Parathyroid adenoma (tissue), 2 donors: ENCODE data around the gene CCDC122.
A peak's percentile ranks its signal among the peaks of the same experiment; 100 is the strongest.

ENCODE experiments used
- H2AFZ ChIP-seq: fragments of 300-600 bp; sonication (generic); one replicate; pipeline ENCODE4 v1.7.0; 2017; ENCODE audit warnings: antibody characterized with exemption, mild to moderate bottlenecking
- H3K27ac ChIP-seq: fragments of 300-600 bp; sonication (generic); one replicate; pipeline ENCODE4 v1.7.0; 2017
- H3K27me3 ChIP-seq: fragments of 300-600 bp; sonication (generic); one replicate; pipeline ENCODE4 v1.7.0; 2017; ENCODE audit warnings: low read length; ENCODE audit not compliant: control insufficient read depth, insufficient read depth
- H3K36me3 ChIP-seq: fragments of 300-600 bp; sonication (generic); one replicate; pipeline ENCODE4 v1.7.0; 2017; ENCODE audit warnings: low read length; ENCODE audit not compliant: control insufficient read depth, insufficient read depth
- H3K4me1 ChIP-seq: fragments of 300-600 bp; sonication (generic); one replicate; pipeline ENCODE4 v1.7.0; 2017; ENCODE audit warnings: control low read depth
- H3K4me2 ChIP-seq: fragments of 300-600 bp; sonication (generic); one replicate; pipeline ENCODE4 v1.7.0; 2017; ENCODE audit warnings: low read length
- H3K4me3 ChIP-seq: fragments of 300-600 bp; sonication (generic); one replicate; pipeline ENCODE4 v1.7.0; 2017; ENCODE audit warnings: low read depth, low read length
- H3K79me2 ChIP-seq: fragments of 300-600 bp; sonication (generic); one replicate; pipeline ENCODE4 v1.7.0; 2017; ENCODE audit warnings: control low read depth
- H3K9ac ChIP-seq: fragments of 300-600 bp; sonication (generic); one replicate; pipeline ENCODE4 v1.7.0; 2017; ENCODE audit warnings: mild to moderate bottlenecking
- H3K9me3 ChIP-seq: fragments of 300-600 bp; sonication (generic); one replicate; pipeline ENCODE4 v1.7.0; 2017; ENCODE audit warnings: low read length; ENCODE audit not compliant: control insufficient read depth
- CTCF ChIP-seq: fragments of 300-600 bp; sonication (generic); IDR thresholded peaks from one replicate; pipeline ENCODE4 v1.7.0; 2017; ENCODE audit warnings: antibody characterized with exemption, mild to moderate bottlenecking
- donor health status: primary hyperparathyroidism.

The CCDC122 gene

GRCh38 chr13:43884222-43884621, 4.7 kb upstream of the CCDC122 start:
- Histone ChIP-seq H3K4me2 (no peak overlapping the region), H3K79me2 (no peaks in the 10 kb centered on the region)
- TF ChIP-seq CTCF, result no peak

GRCh38 chr13:43883631-43884030, 4.1 kb upstream of the CCDC122 start:
- H3K4me1 ChIP-seq, result peaks cover under 1% of the 10 kb centered on the region

More at GRCh38 chr13:43884222-43884621, 4.7 kb upstream of the CCDC122 start:
- H3K36me3 ChIP-seq, result no peaks in the 10 kb centered on the region
- no peak overlapping the region for H3K27ac ChIP-seq
- no peaks in the 10 kb centered on the region for H3K27me3 ChIP-seq
- H3K4me1 ChIP-seq, result no peaks in the 10 kb centered on the region
- H2AFZ ChIP-seq, result no peak overlapping the region
- H3K9me3 ChIP-seq, result no peaks in the 10 kb centered on the region
- H3K9ac ChIP-seq, result no peak overlapping the region
- no peak overlapping the region for H3K4me3 ChIP-seq

GRCh38 chr13:43881580-43881979, 2.0 kb upstream of the CCDC122 start:
- no peaks in the 10 kb centered on the region for H3K79me2 ChIP-seq
- H3K4me3 ChIP-seq, result no peak overlapping the region
- no peak overlapping the region for H3K4me2 ChIP-seq
- H2AFZ ChIP-seq, result no peak overlapping the region
- no peaks in the 10 kb centered on the region for H3K36me3 ChIP-seq
- no peaks in the 10 kb centered on the region for H3K27me3 ChIP-seq
- H3K27ac ChIP-seq, result no peak overlapping the region
- H3K9me3 ChIP-seq, result no peaks in the 10 kb centered on the region
- H3K4me1 ChIP-seq, result peaks cover 4% of the 10 kb centered on the region
- H3K9ac ChIP-seq, result no peak overlapping the region
- TF ChIP-seq CTCF, result no peak

More at GRCh38 chr13:43883631-43884030, 4.1 kb upstream of the CCDC122 start:
- Histone ChIP-seq H3K9ac (no peak overlapping the region), H3K4me3 (no peak overlapping the region), H2AFZ (no peak overlapping the region), H3K9me3 (no peaks in the 10 kb centered on the region), H3K27me3 (no peaks in the 10 kb centered on the region), H3K79me2 (no peaks in the 10 kb centered on the region), H3K4me2 (no peak overlapping the region), H3K36me3 (no peaks in the 10 kb centered on the region), H3K27ac (no peak overlapping the region)
- no peak for TF ChIP-seq CTCF

DNA sequence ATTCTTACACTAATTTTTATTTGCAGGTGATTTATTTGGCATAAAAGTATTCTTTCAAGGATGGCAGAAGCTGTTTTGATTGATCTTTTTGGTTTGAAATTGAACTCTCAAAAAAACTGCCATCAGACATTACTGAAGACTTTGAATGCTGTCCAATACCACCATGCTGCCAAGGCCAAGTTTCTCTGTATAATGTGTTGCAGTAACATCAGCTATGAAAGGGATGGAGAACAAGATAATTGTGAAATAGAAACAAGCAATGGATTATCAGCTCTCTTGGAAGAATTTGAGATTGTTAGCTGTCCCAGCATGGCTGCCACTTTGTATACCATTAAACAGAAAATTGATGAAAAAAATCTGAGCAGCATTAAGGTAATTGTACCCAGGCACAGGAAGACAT, 1.4 kb upstream of the CCDC122 start:
- Histone ChIP-seq H3K9me3 (no peaks in the 10 kb centered on the region), H3K4me3 (no peak overlapping the region), H3K36me3 (no peaks in the 10 kb centered on the region), H3K4me1 (peaks cover 4% of the 10 kb centered on the region), H3K79me2 (no peaks in the 10 kb centered on the region), H3K27ac (no peak overlapping the region), H3K27me3 (no peaks in the 10 kb centered on the region), H3K4me2 (no peak overlapping the region), H3K9ac (no peak overlapping the region), H2AFZ (peak overlapping the region; percentile 97)
- TF ChIP-seq CTCF, result no peak

GRCh38 chr13:43880214-43880855, 795 bp upstream of the CCDC122 start:
- H3K4me3 ChIP-seq, result peak overlapping the region; percentile 72
- peak overlapping the region; percentile 98 for H3K27ac ChIP-seq
- H3K9me3 ChIP-seq, result no peaks in the 10 kb centered on the region
- H3K79me2 ChIP-seq, result no peaks in the 10 kb centered on the region
- H2AFZ ChIP-seq, result peak overlapping the region; percentile 97
- peaks cover 4% of the 10 kb centered on the region for H3K4me1 ChIP-seq
- peak overlapping the region; percentile 54 for H3K4me2 ChIP-seq
- no peaks in the 10 kb centered on the region for H3K27me3 ChIP-seq
- H3K9ac ChIP-seq, result no peak overlapping the region
- H3K36me3 ChIP-seq, result no peaks in the 10 kb centered on the region
- TF ChIP-seq CTCF, result no peak
